ENCODE measurements around the gene MLPH. TPM values are rescaled to one million over a fixed set of nuclear protein-coding genes. Genes with fewer than 3 reads are reported as not detected.

The MLPH gene
- total and polyA plus RNA-seq, 9 of the 15 experiments (the other 6 are each of a cell fraction or from before 2014, with no cell fraction given) = 0.22 TPM; not detected in 8

- ChIA-PET POLR2A (interaction anchor here (0.5 kb wide), 1 partner anchor 19 kb away, joined by 3 read pairs; no protein-coding TSS in a partner anchor), CTCF (ENCODE audit: low intra/inter-chr PET ratio) (no interaction called here)
- Histone ChIP-seq H3K27me3 (ENCODE audit: control insufficient read depth in 2 of 2, insufficient read depth in 2 of 2, low read length in 2 of 2) (peaks cover under 1 to 21% of the 10 kb centered on the region in 2 experiments; a peak in 3 of 5 replicates), H3K4me1 (replicated peaks in 1 of 2; ENCODE audit: control insufficient read depth in 2 of 2, insufficient read depth in 2 of 2, low read length in 2 of 2) (no peaks in the 10 kb centered on the region), H3K4me2 (ENCODE audit: insufficient read depth, low read length) (no peak overlapping the region), H3K4me3 (no peak overlapping the region), H4K20me1 (replicated peaks; ENCODE audit: control insufficient read depth, insufficient read depth, low read length) (no peaks in the 10 kb centered on the region), H3K27ac (ENCODE audit: extremely low read depth, low read depth, low read length) (no peak overlapping the region), H3K9me1 (ENCODE audit: control insufficient read depth, insufficient read depth, low read length) (no peaks in the 10 kb centered on the region), H3K79me2 (ENCODE audit: control insufficient read depth, insufficient read depth, low read length) (no peaks in the 10 kb centered on the region), H3K36me3 (ENCODE audit: control insufficient read depth, insufficient read depth, low read length) (no peaks in the 10 kb centered on the region), H2AFZ (ENCODE audit: low read depth, low read length) (no peak overlapping the region), H3K9me3 (replicated peaks; ENCODE audit: control insufficient read depth, insufficient read depth, low read depth, low read length) (no peaks in the 10 kb centered on the region), H3K9ac (ENCODE audit: insufficient read depth in 1 of 2, low read depth in 2 of 2, low read length in 2 of 2) (no peak overlapping the region)
- intact Hi-C loops (cut with micrococcal nuclease) = no loop called here
- DNase-seq (ENCODE audit: extremely low read depth in 1 of 4, low spot score in 3 of 4) (no peak), FAIRE-seq (no peak), ATAC-seq (no peak)
- in situ Hi-C loops (cut with MboI) = no loop called here
- no TSS peak for BruUV-seq (replicated peaks)
- WGBS (ENCODE audit: insufficient coverage, low coverage, missing lambda C conversion rate) = 3% methylated on average over 15 of the region's 16 CpGs
- TF ChIP-seq ZBTB33 (CRISPR knock-in tag; IDR thresholded peaks at IDR 0.05) (no peak), TRIM24 (IDR thresholded peaks at IDR 0.05) (no peak), ZNF639 (CRISPR knock-in tag; conservative IDR thresholded peaks at IDR 0.05 in 1 of 2, IDR thresholded peaks at IDR 0.05 in 1 of 2) (no peak), BHLHE40 (IDR thresholded peaks at IDR 0.05; ENCODE audit: low read length) (no peak), ZNF133 (CRISPR knock-in tag; IDR thresholded peaks at IDR 0.05) (no peak), NCOA1 (IDR thresholded peaks at IDR 0.05; ENCODE audit: low read depth) (no peak), C11orf30 (IDR thresholded peaks at IDR 0.05; ENCODE audit: low read depth) (no peak), ZNF717 (CRISPR knock-in tag; IDR thresholded peaks at IDR 0.05) (no peak), RBBP5 (IDR thresholded peaks at IDR 0.05; ENCODE audit: borderline replicate concordance, insufficient read depth, low read length, poor library complexity, severe bottlenecking) (no peak), HCFC1 (IDR thresholded peaks at IDR 0.05; ENCODE audit: low read depth, low read length) (no peak), ZNF518B (CRISPR knock-in tag; IDR thresholded peaks at IDR 0.05) (no peak)
These were observed 28.1 kb downstream of the MLPH start for GRCh38 chr2:237515166-237515565.

All from K562 (cell line).